Heart right ventricle (tissue), 16 donors: Measurements from ENCODE around the gene DCP2. TPM values are rescaled to one million over a fixed set of nuclear protein-coding genes. Genes with fewer than 3 reads are reported as not detected.
"Not testable (repeated sequence)": the region's sequence is repeated elsewhere in the genome, so short reads cannot be mapped to it uniquely, and the experiment has no call there.

Experiments used
- ATAC-seq, 8 donors: fragments of 200-7000 bp; cut with Tn5 transposase; one replicate each; pipeline ENCODE4 v1.9.1; 2020; ENCODE audit warnings: mild to moderate bottlenecking in 8 of 8, moderate library complexity in 8 of 8, moderate number of reproducible peaks in 1 of 8
- DNase-seq, 2 donors: peaks; one replicate each; pipeline ENCODE4 v3.0.0-alpha.2; 2020
- H3K27ac ChIP-seq, 10 donors: fragments of 200-600 bp; sonication (generic) in 2 of 10; one replicate each; pipeline versions ENCODE4 v1.5.0 to v1.8.0; 2020 to 2022; ENCODE audit warnings: mild to moderate bottlenecking in 3 of 10
- H3K27me3 ChIP-seq, 7 donors: fragments of 200-600 bp; one replicate each; pipeline ENCODE4 v1.8.0; 2021 to 2022; ENCODE audit warnings: mild to moderate bottlenecking in 2 of 7
- H3K36me3 ChIP-seq, 9 donors: fragments of 200-600 bp; sonication (generic) in 1 of 9; one replicate each; pipeline versions ENCODE4 v1.5.0 to v1.8.0; 2020 to 2022; ENCODE audit warnings: mild to moderate bottlenecking in 2 of 9
- H3K4me1 ChIP-seq, 9 donors: fragments of 200-600 bp; sonication (generic) in 1 of 9; one replicate each; pipeline versions ENCODE4 v1.5.0 to v1.8.0; 2020 to 2022; ENCODE audit warnings: mild to moderate bottlenecking in 4 of 9
- H3K4me3 ChIP-seq, 10 donors: fragments of 200-600 bp; sonication (generic) in 2 of 10; one replicate each; pipeline versions ENCODE4 v1.5.0 to v1.8.0; 2020 to 2022; ENCODE audit warnings: mild to moderate bottlenecking in 7 of 10, moderate library complexity in 2 of 10
- H3K9me3 ChIP-seq, 11 donors: fragments of 200-600 bp in 10 of 11; sonication (generic) in 2 of 11; one replicate each; pipeline versions ENCODE4 v1.5.0 to v1.8.0; 2013 to 2022; ENCODE audit warnings: mild to moderate bottlenecking in 2 of 11, control low read depth in 1 of 11, moderate library complexity in 1 of 11
- WGBS, 2 donors: extraction: QIAGEN DNeasy Blood & Tissue Kit; methylation state at CpG; one replicate each; pipeline ENCODE4 v1.1.7; 2013; ENCODE audit warnings: inconsistent platforms in 1 of 2; 5-methylcytosine and 5-hydroxymethylcytosine counted together
- intact Hi-C, 10 donors: fragments of 100-400 bp; cut with DNase I; formaldehyde crosslinking; loops; one replicate each; pipeline versions ENCODE4 v1.11.1 to v1.14.2; 2022
- polyA plus RNA-seq, 2 donors: library from polyadenylated mRNA; stranded (reverse); fragments of 200-250 nt; gene quantifications; one replicate each; pipeline ENCODE4 v1.2.3, GENCODE V29; 2013
- total RNA-seq, 10 donors: library from RNA; stranded (reverse); fragmentation: NEBNext Ultra II Directional in 3 of 10; extraction: Animal tissue kit (Norgen Biotek cat#: 25700) in 3 of 10; gene quantifications; one replicate each; pipeline versions ENCODE4 v1.2.1 to v1.2.4, GENCODE V29; 2021 to 2023
- TF ChIP-seq, protein P1 (sequence below), 9 donors: fragments of 200-600 bp; sonication (generic) in 2 of 9; IDR thresholded peaks; one replicate each; pipeline versions ENCODE4 v1.5.0 to v1.8.0; 2021 to 2022; ENCODE audit warnings: antibody characterized with exemption in 9 of 9, mild to moderate bottlenecking in 5 of 9, moderate library complexity in 1 of 9
- donor health status: Arrhythmogenic right ventricular cardiomyopathy.
- donor health status: ischemic (EF 13 %, LVEDD 7.1; RV severe dilation, severe dysfunction).
- donor health status: healthy with polysubstance abuse.
- donor health status: DM: no; HTN: yes; CAD: no.
- donor health status: DM: no; HTN: no; CAD: no.
- donor health status: ischemic (EF 25% LVEDD 6.9; RV normal size, moderate dysfunction).
- donor health status: ischemic (EF 25% LVEDD 5.7; RV mildly dilated, moderate dysfunction).
- donor health status: healthy.
- donor health status: DM: yes; HTN: yes; CAD: no.
- donor health status: Ischemic cardiomyopathy.
- donor health status: ischemic (EF 35%, LVEDD 5.7; RV mildly dilated, moderate dysfunction).
- donor health status: nonischemic (EF 11% LVEDD 7.7; RV severe dilation, severe dysfunction).
- donor health status: DM: yes; HTN: yes; CAD: no.
- donor health status: PGD.
- donor health status: ischemic (EF 29% LVEDD 5.4; RV normal size, mild dysfunction).
- donor health status: nonischemic (EF 23%, LVEDD 6.1; RV moderate dilation, normal function).

The DCP2 gene
- total and polyA plus RNA-seq, 12 donors, result 3.1 to 24.5 (median 16.1) TPM

DNA sequence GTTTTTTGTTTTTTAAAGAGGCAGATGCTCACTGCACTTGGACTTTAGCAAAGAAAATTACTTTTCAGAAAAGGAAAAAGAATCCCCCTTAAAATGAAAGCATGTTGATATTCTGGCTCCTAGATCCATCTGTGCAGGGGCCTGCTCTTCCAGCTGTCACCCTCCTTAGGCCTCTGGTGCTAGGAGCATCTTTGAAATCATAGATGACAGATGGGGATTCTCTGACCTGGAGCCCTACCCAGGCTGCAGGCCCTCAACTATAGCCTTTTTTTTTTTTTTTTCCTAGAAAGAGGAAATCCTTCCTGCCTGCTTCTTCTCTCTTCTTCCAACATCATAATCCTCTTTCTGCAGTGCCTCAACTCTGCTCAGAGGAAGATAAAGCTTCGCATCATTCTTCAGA, 16.3 kb upstream of the DCP2 start:
- Histone ChIP-seq H3K9me3 (no peaks in the 10 kb centered on the region), H3K36me3 (no peaks in the 10 kb centered on the region), H3K4me3 (no peak overlapping the region), H3K27ac (peak overlapping the region in 1 of 10 donors; percentile 11), H3K4me1 (peaks cover 2 to 50% (median 30%) of the 10 kb centered on the region in 9 donors), H3K27me3 (no peaks in the 10 kb centered on the region)
- DNase-seq, result no peak
- TF ChIP-seq, protein P1, sequence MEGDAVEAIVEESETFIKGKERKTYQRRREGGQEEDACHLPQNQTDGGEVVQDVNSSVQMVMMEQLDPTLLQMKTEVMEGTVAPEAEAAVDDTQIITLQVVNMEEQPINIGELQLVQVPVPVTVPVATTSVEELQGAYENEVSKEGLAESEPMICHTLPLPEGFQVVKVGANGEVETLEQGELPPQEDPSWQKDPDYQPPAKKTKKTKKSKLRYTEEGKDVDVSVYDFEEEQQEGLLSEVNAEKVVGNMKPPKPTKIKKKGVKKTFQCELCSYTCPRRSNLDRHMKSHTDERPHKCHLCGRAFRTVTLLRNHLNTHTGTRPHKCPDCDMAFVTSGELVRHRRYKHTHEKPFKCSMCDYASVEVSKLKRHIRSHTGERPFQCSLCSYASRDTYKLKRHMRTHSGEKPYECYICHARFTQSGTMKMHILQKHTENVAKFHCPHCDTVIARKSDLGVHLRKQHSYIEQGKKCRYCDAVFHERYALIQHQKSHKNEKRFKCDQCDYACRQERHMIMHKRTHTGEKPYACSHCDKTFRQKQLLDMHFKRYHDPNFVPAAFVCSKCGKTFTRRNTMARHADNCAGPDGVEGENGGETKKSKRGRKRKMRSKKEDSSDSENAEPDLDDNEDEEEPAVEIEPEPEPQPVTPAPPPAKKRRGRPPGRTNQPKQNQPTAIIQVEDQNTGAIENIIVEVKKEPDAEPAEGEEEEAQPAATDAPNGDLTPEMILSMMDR (IDR thresholded peaks at IDR 0.05), result no peak
- intact Hi-C loops, result loop anchor here in 2 of 10 donors (5.0 to 10.0 kb wide), 2 partner anchors 38 to 406 kb away; partner anchors contain the start of gene REEP5 (in 1 of the 2)
- ATAC-seq, result no peak
- WGBS, 2 donors, result 91 to 94% methylated on average over 1 of the region's 1 CpG

DNA sequence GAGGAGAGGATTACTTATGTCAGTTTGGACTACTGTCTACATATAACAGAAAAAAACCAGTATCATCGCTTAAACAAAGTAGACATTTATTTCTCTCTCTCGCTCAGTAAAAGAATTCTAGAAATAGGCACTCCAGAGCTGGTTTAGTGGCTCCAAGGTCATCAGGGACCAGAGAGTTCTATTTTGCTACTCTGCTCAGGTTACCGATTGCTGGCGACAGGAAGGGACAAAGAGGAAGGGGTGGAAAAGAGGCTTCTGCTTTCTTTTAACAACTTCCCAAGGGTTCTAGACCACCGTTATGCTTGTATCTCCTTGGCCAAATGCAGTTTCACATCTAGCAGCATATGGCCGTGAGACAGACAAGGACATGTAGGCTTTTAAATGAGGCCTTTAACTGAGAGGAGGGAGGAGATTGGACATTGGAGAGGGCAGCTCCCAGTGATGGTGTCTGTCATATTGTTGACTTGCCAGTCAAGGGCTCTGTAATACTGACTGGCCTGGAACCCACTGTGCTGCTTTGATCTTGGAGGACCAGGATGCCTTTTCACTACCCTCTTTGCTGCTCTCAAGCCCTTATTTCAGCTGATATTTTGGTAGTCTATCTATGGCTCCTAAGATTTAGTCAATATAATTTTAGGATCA, 15.6 kb upstream of the DCP2 start:
- Histone ChIP-seq H3K27ac (no peak overlapping the region), H3K36me3 (no peaks in the 10 kb centered on the region), H3K4me3 (no peak overlapping the region), H3K4me1 (peaks cover 2 to 50% (median 30%) of the 10 kb centered on the region in 9 donors), H3K9me3 (no peaks in the 10 kb centered on the region), H3K27me3 (no peaks in the 10 kb centered on the region)
- DNase-seq (no peak), ATAC-seq (no peak)
- TF ChIP-seq, protein P1 (IDR thresholded peaks at IDR 0.05), result no peak
- intact Hi-C loops, result loop anchor here in 2 of 10 donors (5.0 to 10.0 kb wide), 2 partner anchors 39 to 406 kb away; partner anchors contain the start of gene REEP5 (in 1 of the 2)
- WGBS, 2 donors, result 79 to 80% methylated on average over 6 of the region's 6 CpGs

DNA sequence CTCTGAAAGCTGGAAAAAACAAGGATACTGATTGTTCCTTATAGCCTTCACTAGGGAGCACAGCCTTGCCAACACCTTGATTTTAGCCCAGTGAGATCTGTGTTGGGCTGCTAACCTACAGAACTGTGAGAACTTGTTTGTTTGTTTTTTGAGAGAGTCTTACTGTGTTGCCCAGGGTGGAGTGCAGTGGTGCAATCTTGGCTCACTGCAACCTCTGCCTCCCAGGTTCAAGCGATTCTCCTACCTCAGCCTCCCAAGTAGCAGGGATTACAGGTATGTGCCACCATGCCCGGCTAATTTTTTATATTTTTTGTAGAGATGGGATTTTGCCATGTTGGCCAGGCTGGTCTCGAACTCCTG, 13.2 kb upstream of the DCP2 start:
- not testable (repeated sequence) for ATAC-seq, DNase-seq, H3K4me3 ChIP-seq, H3K9me3 ChIP-seq, H3K36me3 ChIP-seq, H3K27me3 ChIP-seq
- intact Hi-C loops, result loop anchor here in 2 of 10 donors (5.0 to 10.0 kb wide), 2 partner anchors 41 to 409 kb away; partner anchors contain the start of gene REEP5 (in 1 of the 2)
- peak overlapping the region in 6 of 10 donors; percentile 37 to 71 (median 57) for H3K27ac ChIP-seq
- H3K4me1 ChIP-seq, result peaks cover 2 to 39% (median 15%) of the 10 kb centered on the region in 9 donors
- 74 to 94% methylated on average over 3 of the region's 3 CpGs for WGBS, 2 donors

DNA sequence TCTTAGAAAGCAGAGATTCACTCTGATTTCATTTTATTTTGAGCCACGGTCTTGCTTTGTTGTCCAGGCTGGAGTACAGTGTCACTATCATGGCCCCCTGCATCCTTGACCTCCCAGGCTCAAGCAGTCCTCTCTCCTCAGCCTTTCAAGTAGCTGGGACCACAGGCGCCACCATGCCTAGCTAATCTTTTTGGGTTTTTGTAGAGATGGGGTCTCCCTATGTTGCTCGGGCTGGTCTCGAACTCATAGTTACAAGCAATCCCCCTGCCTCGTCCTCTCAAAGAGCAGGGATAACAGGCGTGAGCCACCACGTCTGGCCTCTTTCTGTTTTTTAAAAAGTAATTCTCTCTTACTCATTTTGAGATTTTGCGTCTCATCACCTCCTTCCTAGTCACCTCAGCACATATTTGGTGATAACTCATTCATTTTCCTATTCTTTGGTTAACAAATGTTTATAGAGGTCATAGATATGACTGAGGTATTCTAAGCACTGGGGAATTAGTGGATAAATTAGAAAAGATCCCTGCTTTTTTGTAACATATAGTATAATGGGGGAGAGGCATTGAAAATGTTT, 10.8 kb upstream of the DCP2 start:
- H3K27me3 ChIP-seq, result no peaks in the 10 kb centered on the region
- 91 to 93% methylated on average over 8 of the region's 8 CpGs for WGBS, 2 donors
- H3K27ac ChIP-seq, result no peak overlapping the region
- no peak for ATAC-seq
- DNase-seq, result no peak
- no peak overlapping the region for H3K4me3 ChIP-seq
- TF ChIP-seq, protein P1 (IDR thresholded peaks at IDR 0.05), result no peak
- peaks cover 0 to 17% (median 8%) of the 10 kb centered on the region in 9 donors for H3K4me1 ChIP-seq
- H3K9me3 ChIP-seq, result no peaks in the 10 kb centered on the region
- intact Hi-C loops, result loop anchor here in 1 of 10 donors (10.0 kb wide), 1 partner anchor 411 kb away; no protein-coding TSS in a partner anchor
- no peaks in the 10 kb centered on the region for H3K36me3 ChIP-seq
